Measurements from ENCODE around the gene UQCC3. TPM values are rescaled to one million over a fixed set of nuclear protein-coding genes. Genes with fewer than 3 reads are reported as not detected.
A peak's percentile ranks its signal among the peaks of the same experiment; 100 is the strongest.

Gene UQCC3
- total RNA-seq, 1 donor from 2014 or later: 9.4 TPM

DNA sequence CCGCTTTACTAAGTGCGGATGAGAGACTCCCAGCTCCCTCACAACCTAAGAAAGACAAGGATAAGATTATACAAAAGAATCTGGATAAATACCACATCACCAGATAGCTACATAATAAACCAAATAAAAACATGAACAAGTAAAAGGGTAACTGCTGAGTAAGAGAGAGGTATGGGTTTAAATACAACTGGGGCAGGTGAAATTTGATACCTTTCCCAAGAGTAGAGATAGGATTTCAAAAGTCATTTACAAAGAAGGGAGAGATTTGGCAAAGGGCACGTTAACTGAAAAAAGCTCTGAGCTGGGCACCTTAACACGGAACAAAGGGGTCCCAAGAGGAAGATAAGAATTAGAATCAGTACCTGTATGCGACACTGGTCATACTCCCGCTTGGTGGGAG, 5.7 kb downstream of the UQCC3 start:
- TF ChIP-seq, protein P1, sequence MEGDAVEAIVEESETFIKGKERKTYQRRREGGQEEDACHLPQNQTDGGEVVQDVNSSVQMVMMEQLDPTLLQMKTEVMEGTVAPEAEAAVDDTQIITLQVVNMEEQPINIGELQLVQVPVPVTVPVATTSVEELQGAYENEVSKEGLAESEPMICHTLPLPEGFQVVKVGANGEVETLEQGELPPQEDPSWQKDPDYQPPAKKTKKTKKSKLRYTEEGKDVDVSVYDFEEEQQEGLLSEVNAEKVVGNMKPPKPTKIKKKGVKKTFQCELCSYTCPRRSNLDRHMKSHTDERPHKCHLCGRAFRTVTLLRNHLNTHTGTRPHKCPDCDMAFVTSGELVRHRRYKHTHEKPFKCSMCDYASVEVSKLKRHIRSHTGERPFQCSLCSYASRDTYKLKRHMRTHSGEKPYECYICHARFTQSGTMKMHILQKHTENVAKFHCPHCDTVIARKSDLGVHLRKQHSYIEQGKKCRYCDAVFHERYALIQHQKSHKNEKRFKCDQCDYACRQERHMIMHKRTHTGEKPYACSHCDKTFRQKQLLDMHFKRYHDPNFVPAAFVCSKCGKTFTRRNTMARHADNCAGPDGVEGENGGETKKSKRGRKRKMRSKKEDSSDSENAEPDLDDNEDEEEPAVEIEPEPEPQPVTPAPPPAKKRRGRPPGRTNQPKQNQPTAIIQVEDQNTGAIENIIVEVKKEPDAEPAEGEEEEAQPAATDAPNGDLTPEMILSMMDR (IDR thresholded peaks at IDR 0.05): no peak
- Mint-ChIP-seq H3K4me1 (peaks cover 57% of the 10 kb centered on the region), H3K27me3 (no peaks in the 10 kb centered on the region), H3K27ac (peak overlapping the region; percentile 96), H3K4me3 (peak overlapping the region; percentile 91), H3K9me3 (no peaks in the 10 kb centered on the region), H3K36me3 (ENCODE audit: low read depth) (peaks cover 48% of the 10 kb centered on the region)
- DNase-seq: no peak
- CTCF ChIA-PET: interaction anchor here (1.1 kb wide), 1 partner anchor 17 kb away, joined by 3 read pairs; no protein-coding TSS in a partner anchor
- ATAC-seq (ENCODE audit: low read depth): no peak
- intact Hi-C loops (cut with micrococcal nuclease): no loop called here
- POLR2A ChIA-PET: interaction anchor here (0.6 to 9.2 kb wide), 10 partner anchors 10 to 204 kb away, joined by 3 to 175 read pairs (median 7); partner anchors contain the start of genes C11orf98, CSKMT, GANAB and INTS5

DNA sequence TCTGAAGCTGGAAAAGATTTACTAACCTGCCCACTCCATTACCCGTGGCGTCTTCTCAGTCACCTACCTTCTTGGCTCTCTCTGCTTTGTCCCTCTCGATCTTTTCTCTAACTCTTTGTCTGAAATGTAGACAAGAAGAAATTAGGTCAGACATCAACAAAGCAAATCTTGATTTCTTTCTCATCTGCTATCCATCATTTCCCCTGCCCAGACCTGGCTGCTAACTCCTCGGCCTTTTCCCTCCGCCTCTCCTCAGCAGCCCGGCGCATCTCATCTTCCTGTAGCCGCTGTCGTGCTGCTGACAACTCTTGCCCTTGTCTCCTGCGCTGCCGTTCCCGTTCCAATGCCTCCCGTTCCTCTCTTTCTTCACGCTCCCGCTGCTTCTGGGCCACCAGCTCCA, 6.2 kb downstream of the UQCC3 start:
- no peak for DNase-seq
- ATAC-seq (ENCODE audit: low read depth): no peak
- ChIA-PET CTCF (interaction anchor here (1.1 kb wide), 1 partner anchor 17 kb away, joined by 3 read pairs; no protein-coding TSS in a partner anchor), POLR2A (interaction anchor here (1.2 to 9.2 kb wide), 6 partner anchors 11 to 203 kb away, joined by 4 to 175 read pairs (median 12); partner anchors contain the start of genes BSCL2, C11orf98, CSKMT and GANAB)
- peak overlapping the region; percentile 96 for H3K27ac Mint-ChIP-seq
- H3K4me3 Mint-ChIP-seq: peak overlapping the region; percentile 91
- H3K9me3 Mint-ChIP-seq: no peaks in the 10 kb centered on the region
- H3K4me1 Mint-ChIP-seq: peaks cover 51% of the 10 kb centered on the region
- H3K36me3 Mint-ChIP-seq (ENCODE audit: low read depth): peaks cover 47% of the 10 kb centered on the region
- no peaks in the 10 kb centered on the region for H3K27me3 Mint-ChIP-seq
- TF ChIP-seq, protein P1 (IDR thresholded peaks at IDR 0.05): no peak
- intact Hi-C loops (cut with micrococcal nuclease): loop anchor here (2.0 kb wide), 2 partner anchors 25 to 29 kb away; partner anchors contain the start of genes BSCL2, GNG3 and INTS5

DNA sequence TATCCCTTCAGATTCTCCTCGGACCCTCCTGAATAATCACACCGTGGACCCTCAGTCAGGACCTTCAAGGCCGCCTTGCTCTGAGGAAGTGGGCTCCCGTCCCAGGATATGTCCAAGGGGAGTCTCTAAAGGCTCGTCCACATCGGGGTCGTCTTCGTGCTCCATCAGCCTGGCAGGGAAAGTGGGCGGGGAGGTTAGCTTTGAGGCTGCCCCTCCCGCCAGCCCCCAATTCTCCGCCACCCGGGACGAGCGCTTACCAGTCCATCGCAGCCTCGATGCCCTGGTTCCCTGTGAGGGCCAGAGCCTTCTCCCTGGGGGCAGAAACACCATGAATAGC, 6.9 kb downstream of the UQCC3 start:
- Mint-ChIP-seq H3K27me3 (no peaks in the 10 kb centered on the region), H3K36me3 (ENCODE audit: low read depth) (peaks cover 43% of the 10 kb centered on the region), H3K4me1 (peaks cover 44% of the 10 kb centered on the region), H3K27ac (peak overlapping the region; percentile 96), H3K4me3 (peak overlapping the region; percentile 91), H3K9me3 (no peaks in the 10 kb centered on the region)
- TF ChIP-seq, protein P1 (IDR thresholded peaks at IDR 0.05): no peak
- ChIA-PET POLR2A (interaction anchor here (0.6 to 9.2 kb wide), 13 partner anchors 12 to 203 kb away, joined by 3 to 175 read pairs (median 9); partner anchors contain the start of genes B3GAT3, BSCL2, C11orf98 and CSKMT), CTCF (no interaction called here)
- DNase-seq: no peak
- intact Hi-C loops (cut with micrococcal nuclease): loop anchor here (2.0 kb wide), 2 partner anchors 26 to 28 kb away; partner anchors contain the start of genes BSCL2, GNG3 and INTS5
- no peak for ATAC-seq (ENCODE audit: low read depth)

DNA sequence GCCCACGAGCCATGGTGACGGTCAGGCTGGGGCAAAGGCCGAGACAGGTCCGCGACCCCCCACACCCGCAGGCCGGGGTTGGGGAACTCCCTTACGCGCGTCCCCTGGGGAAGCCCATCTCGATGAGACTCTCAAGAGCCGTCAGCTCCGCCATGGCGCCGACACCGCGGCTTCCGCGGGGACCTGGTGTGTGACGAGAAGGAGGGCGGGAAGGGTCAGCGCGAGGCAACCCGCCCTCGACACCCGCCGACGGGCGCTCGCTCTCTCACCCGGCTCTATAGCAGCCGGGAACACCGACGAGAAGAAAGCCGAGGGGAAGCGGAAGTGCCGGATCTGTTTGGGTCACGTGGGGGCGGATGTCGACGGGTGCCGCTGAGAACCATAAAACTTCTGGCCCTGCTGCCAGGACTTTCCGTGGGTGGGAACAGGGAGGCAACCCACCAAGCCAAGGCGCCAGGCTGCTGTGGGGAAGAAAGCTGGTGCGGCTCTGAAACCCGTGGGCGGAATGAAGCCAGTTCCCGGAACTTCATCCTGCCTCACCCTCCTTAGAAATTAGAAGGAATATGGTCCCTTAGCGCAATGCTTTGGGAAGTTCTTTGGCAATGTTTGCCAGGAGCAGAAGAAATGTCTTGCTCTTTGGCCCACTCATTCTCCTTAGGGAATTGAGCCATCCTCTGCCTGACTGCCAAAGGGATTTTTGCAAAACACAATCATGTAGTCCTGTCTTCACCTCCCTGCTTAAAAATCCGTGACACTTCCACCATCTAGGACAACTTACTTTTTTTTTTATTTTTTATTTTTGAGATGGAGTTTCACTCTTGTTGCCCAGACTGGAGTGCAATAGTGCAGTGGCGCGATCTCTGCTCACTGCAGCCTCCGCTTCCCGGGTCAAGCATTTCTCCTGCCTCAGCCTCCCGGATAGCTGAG, 7.6 kb downstream of the UQCC3 start, which contains the start of gene UBXN1:
TSS of gene UBXN1 (minus strand) at position 304 of the 927 bp plus-strand sequence. CDS start at position 154, 150 bp downstream.
- POLR2A ChIA-PET: interaction anchor here (0.5 to 9.2 kb wide), 21 partner anchors 7 to 202 kb away, joined by 3 to 175 read pairs (median 6); partner anchors contain the start of genes B3GAT3, BSCL2, C11orf98 and CSKMT
- TF ChIP-seq, protein P1 (IDR thresholded peaks at IDR 0.05): no peak

More for the DNA sequence above, 7.6 kb downstream of the UQCC3 start, which contains the start of gene UBXN1:
- Mint-ChIP-seq H3K27me3 (no peaks in the 10 kb centered on the region), H3K4me1 (peaks cover 41% of the 10 kb centered on the region), H3K4me3 (peak within 1 kb of the TSS; percentile 91), H3K27ac (peak within 1 kb of the TSS; percentile 96), H3K36me3 (ENCODE audit: low read depth) (peaks cover 39% of the 10 kb centered on the region), H3K9me3 (no peaks in the 10 kb centered on the region)
- DNase-seq (peak; percentile 77), ATAC-seq (ENCODE audit: low read depth) (peak; percentile 74)
- intact Hi-C loops (cut with micrococcal nuclease): loop anchor here (1.0 to 2.0 kb wide), 6 partner anchors 8 to 49 kb away; partner anchors contain the start of genes BSCL2, C11orf98, CSKMT and GANAB
- CTCF ChIA-PET: interaction anchor here (1.9 to 2.3 kb wide), 3 partner anchors 10 to 202 kb away, joined by 4 to 21 read pairs (median 7); partner anchors contain the start of genes LRRN4CL and SLC3A2
